ENCODE data around the gene NUP155. TPM values are rescaled to one million over a fixed set of nuclear protein-coding genes. Genes with fewer than 3 reads are reported as not detected.
"Not testable (repeated sequence)": the region's sequence is repeated elsewhere in the genome, so short reads cannot be mapped to it uniquely, and the experiment has no call there.

The NUP155 gene
- polyA plus RNA-seq (2013, experiment 1 of 2): 34.4 TPM
- polyA plus RNA-seq (2013, experiment 2 of 2): 33.3 TPM

DNA sequence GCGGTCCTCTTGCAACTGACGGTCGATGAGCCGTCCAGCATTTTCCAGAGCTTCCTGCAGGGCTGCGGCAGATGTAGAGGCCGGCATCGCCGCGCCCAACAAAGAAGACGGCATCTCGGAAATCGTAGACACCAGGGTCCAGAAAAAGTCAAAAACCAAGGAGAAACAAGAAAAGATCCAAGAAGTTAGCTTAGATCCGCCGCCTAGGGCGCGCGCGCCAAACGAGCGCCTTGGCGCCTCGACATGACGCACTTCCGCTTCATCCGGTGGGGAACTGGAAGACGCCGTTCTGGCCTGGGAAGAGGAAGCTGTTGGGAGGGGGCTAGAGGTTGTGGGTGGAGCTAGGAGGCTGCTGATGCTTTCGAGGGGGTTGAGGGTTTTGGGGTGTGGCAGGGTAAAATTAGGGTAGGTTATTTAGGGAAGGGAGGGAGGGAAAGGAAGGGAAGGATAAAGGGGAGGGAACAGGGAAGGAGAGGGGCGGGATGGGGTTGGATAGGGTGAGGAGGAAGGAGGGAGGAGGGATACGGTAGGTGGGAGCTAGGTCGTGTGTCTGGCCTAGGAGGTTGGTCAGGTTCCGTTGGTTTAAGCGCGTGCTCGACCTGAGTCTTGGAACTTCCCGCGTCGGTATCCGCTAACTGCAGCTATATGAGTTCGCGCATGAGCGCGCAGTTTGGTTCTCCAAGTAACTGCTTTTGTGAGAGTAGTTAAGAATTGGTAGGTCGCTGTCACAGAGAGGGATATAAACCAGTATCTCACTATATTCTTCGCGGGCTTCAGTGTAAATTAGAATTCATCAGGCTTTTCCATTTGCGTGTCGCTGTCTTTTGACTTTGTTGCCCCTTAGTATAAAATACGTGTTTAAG, at the start of gene NUP155:
TSS of gene NUP155 (minus strand) at position 243 of the 863 bp plus-strand sequence. CDS start at position 114, 129 bp downstream.
- Histone ChIP-seq H3K4me3 (ENCODE audit: low read length) (peak within 1 kb of the TSS; percentile 95), H3K79me2 (ENCODE audit: control insufficient read depth, insufficient read depth, low read length) (peaks cover 39% of the 10 kb centered on the region), H4K5ac (ENCODE audit: low read length) (peak within 1 kb of the TSS; percentile 91), H2BK5ac (ENCODE audit: low read length) (no peak within 1 kb of the TSS), H3K18ac (ENCODE audit: low read length) (peak within 1 kb of the TSS; percentile 69), H3K56ac (ENCODE audit: low read length) (peak within 1 kb of the TSS; percentile 95), H4K8ac (ENCODE audit: low read depth, low read length) (peak within 1 kb of the TSS; percentile 13), H3K9ac (ENCODE audit: low read length) (peak within 1 kb of the TSS; percentile 98), H3K36me3 (ENCODE audit: control insufficient read depth, insufficient read depth, low read length) (no peaks in the 10 kb centered on the region), H3K27ac (ENCODE audit: low read depth, low read length) (peak within 1 kb of the TSS; percentile 22), H3K4ac (ENCODE audit: low read depth, low read length) (no peak within 1 kb of the TSS), H2BK15ac (replicated peaks; ENCODE audit: low read depth) (no peak within 1 kb of the TSS), H3K27me3 (ENCODE audit: insufficient read depth, low read length, poor library complexity) (no peaks in the 10 kb centered on the region), H3K4me1 (ENCODE audit: control insufficient read depth, low read depth, low read length) (no peaks in the 10 kb centered on the region), H3K4me2 (ENCODE audit: low read length) (peak within 1 kb of the TSS; percentile 93), H2BK120ac (ENCODE audit: low read depth, low read length) (peak within 1 kb of the TSS; percentile 61), H2AK5ac (ENCODE audit: low read length) (no peak within 1 kb of the TSS), H3K79me1 (ENCODE audit: low read length) (no peaks in the 10 kb centered on the region), H3K23ac (ENCODE audit: low read length) (no peak within 1 kb of the TSS)
- DNase-seq: peak; percentile 99
- WGBS (ENCODE audit: extremely low coverage, insufficient coverage, low lambda C conversion rate): 100% methylated on average over 1 of the region's 49 CpGs

DNA sequence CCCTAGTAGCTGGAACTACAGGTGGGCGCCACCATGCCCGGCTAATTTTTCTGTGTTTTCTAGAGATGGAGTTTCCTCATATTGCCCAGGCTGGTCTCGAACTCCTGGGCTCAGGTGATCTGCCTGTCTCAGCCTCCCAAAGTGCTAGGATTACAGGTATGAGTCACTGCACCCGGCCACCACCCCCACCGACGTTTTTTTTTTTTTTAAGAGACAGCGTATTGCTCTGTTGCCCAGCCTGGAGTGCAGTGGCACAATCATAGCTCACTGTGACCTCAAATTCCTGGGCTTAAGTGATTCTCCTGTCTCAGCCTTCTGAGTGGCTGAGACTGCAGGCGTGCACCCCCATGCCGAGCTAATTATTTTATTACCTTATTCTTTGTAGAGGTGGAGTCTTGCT, 46.4 kb upstream of the NUP155 start:
- Histone ChIP-seq H3K4me1 (ENCODE audit: control insufficient read depth, low read depth, low read length) (no peaks in the 10 kb centered on the region), H3K4ac (ENCODE audit: low read depth, low read length) (no peak overlapping the region), H4K5ac (ENCODE audit: low read length) (no peak overlapping the region), H3K36me3 (ENCODE audit: control insufficient read depth, insufficient read depth, low read length) (no peaks in the 10 kb centered on the region), H3K79me2 (ENCODE audit: control insufficient read depth, insufficient read depth, low read length) (no peaks in the 10 kb centered on the region), H3K79me1 (ENCODE audit: low read length) (no peaks in the 10 kb centered on the region), H3K4me2 (ENCODE audit: low read length) (no peak overlapping the region), H2BK15ac (replicated peaks; ENCODE audit: low read depth) (no peak overlapping the region), H3K56ac (ENCODE audit: low read length) (no peak overlapping the region), H2BK120ac (ENCODE audit: low read depth, low read length) (no peak overlapping the region), H2BK5ac (ENCODE audit: low read length) (no peak overlapping the region), H4K8ac (ENCODE audit: low read depth, low read length) (no peak overlapping the region), H3K27me3 (ENCODE audit: insufficient read depth, low read length, poor library complexity) (no peaks in the 10 kb centered on the region), H3K27ac (ENCODE audit: low read depth, low read length) (no peak overlapping the region), H3K4me3 (ENCODE audit: low read length) (no peak overlapping the region), H3K9ac (ENCODE audit: low read length) (no peak overlapping the region), H3K23ac (ENCODE audit: low read length) (no peak overlapping the region), H2AK5ac (ENCODE audit: low read length) (no peak overlapping the region), H3K18ac (ENCODE audit: low read length) (no peak overlapping the region)
- no peak for DNase-seq
- no CpG with 5 or more reads among the region's 9 CpGs for WGBS (ENCODE audit: extremely low coverage, insufficient coverage, low lambda C conversion rate)

DNA sequence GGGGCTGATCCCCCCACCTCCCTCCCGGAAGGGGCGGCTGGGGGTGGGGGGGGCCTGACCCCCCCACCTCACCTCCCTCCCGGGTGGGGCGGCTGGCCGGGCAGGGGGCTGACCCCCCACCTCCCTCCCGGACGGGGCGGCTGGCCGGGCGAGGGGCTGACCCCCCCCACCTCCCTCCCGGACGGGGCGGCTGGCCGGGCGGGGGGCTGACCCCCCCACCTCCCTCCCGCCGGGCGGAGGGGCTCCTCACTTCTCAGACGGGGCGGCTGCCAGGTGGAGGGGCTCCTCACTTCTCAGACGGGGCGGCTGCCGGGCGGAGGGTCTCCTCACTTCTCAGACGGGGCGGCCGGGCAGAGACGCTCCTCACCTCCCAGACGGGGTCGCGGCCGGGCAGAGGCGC, 44.5 kb upstream of the NUP155 start:
- H3K27ac ChIP-seq (ENCODE audit: low read depth, low read length); H3K56ac ChIP-seq (ENCODE audit: low read length); H2AK5ac ChIP-seq (ENCODE audit: low read length); H3K4me1 ChIP-seq (ENCODE audit: control insufficient read depth, low read depth, low read length); H2BK5ac ChIP-seq (ENCODE audit: low read length); H3K36me3 ChIP-seq (ENCODE audit: control insufficient read depth, insufficient read depth, low read length); H2BK15ac ChIP-seq (replicated peaks; ENCODE audit: low read depth); H3K79me2 ChIP-seq (ENCODE audit: control insufficient read depth, insufficient read depth, low read length); H3K9ac ChIP-seq (ENCODE audit: low read length); DNase-seq; H4K5ac ChIP-seq (ENCODE audit: low read length); H4K8ac ChIP-seq (ENCODE audit: low read depth, low read length); H3K4ac ChIP-seq (ENCODE audit: low read depth, low read length); H2BK120ac ChIP-seq (ENCODE audit: low read depth, low read length); H3K27me3 ChIP-seq (ENCODE audit: insufficient read depth, low read length, poor library complexity); H3K18ac ChIP-seq (ENCODE audit: low read length); H3K4me2 ChIP-seq (ENCODE audit: low read length); H3K23ac ChIP-seq (ENCODE audit: low read length); H3K4me3 ChIP-seq (ENCODE audit: low read length); H3K79me1 ChIP-seq (ENCODE audit: low read length): not testable (repeated sequence)
- no CpG with 5 or more reads among the region's 33 CpGs for WGBS (ENCODE audit: extremely low coverage, insufficient coverage, low lambda C conversion rate)

DNA sequence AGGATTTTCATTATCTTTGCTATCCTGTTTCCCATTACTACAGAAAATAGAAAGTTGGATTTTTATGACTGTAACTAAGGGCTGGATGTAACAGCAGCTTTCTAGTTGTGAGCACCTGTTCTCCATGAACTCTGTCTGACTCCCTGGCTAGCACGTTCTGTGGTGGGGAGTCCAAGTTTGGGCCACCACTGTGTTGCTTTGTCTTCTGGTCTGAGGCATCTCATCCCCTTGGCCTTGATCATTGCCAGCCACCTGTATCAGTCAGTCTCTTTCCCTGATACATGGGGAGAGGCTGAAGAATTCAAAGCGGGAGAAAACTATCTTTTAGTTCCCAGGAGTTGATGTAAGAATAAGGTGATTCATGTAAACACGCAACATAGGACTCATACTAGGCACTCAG, 41.6 kb upstream of the NUP155 start:
- Histone ChIP-seq H3K27me3 (ENCODE audit: insufficient read depth, low read length, poor library complexity) (no peaks in the 10 kb centered on the region), H2AK5ac (ENCODE audit: low read length) (no peak overlapping the region), H3K4me2 (ENCODE audit: low read length) (no peak overlapping the region), H3K36me3 (ENCODE audit: control insufficient read depth, insufficient read depth, low read length) (no peaks in the 10 kb centered on the region), H3K23ac (ENCODE audit: low read length) (no peak overlapping the region), H3K79me1 (ENCODE audit: low read length) (no peaks in the 10 kb centered on the region), H2BK120ac (ENCODE audit: low read depth, low read length) (no peak overlapping the region), H3K4me3 (ENCODE audit: low read length) (no peak overlapping the region), H4K8ac (ENCODE audit: low read depth, low read length) (no peak overlapping the region), H3K4me1 (ENCODE audit: control insufficient read depth, low read depth, low read length) (no peaks in the 10 kb centered on the region), H4K5ac (ENCODE audit: low read length) (no peak overlapping the region), H2BK15ac (replicated peaks; ENCODE audit: low read depth) (no peak overlapping the region), H3K18ac (ENCODE audit: low read length) (no peak overlapping the region), H3K79me2 (ENCODE audit: control insufficient read depth, insufficient read depth, low read length) (no peaks in the 10 kb centered on the region), H3K56ac (ENCODE audit: low read length) (no peak overlapping the region), H3K4ac (ENCODE audit: low read depth, low read length) (no peak overlapping the region), H2BK5ac (ENCODE audit: low read length) (no peak overlapping the region), H3K27ac (ENCODE audit: low read depth, low read length) (no peak overlapping the region), H3K9ac (ENCODE audit: low read length) (no peak overlapping the region)
- DNase-seq: no peak
- no CpG with 5 or more reads among the region's 3 CpGs for WGBS (ENCODE audit: extremely low coverage, insufficient coverage, low lambda C conversion rate)

DNA sequence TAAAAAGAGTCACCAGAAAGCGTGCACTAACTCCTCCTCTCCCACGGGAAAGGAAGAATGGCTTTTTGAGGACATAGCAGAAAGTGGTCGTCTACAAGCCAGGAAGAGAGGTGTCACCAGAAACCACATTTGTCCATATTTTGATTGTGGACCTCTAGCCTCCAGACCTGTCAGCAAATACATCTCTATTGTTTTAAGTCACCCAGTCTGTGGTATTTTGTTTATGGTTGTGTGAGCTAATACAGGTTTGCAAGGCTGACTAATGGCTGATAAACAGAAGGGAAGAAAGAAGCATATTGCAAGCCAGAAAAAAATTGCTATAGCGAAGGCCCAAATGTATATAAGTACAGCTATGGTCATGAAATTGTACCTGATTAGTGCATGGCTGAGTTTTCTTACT, 29.6 kb upstream of the NUP155 start:
- Histone ChIP-seq H3K4me1 (ENCODE audit: control insufficient read depth, low read depth, low read length) (no peaks in the 10 kb centered on the region), H3K56ac (ENCODE audit: low read length) (no peak overlapping the region), H4K8ac (ENCODE audit: low read depth, low read length) (no peak overlapping the region), H3K4me2 (ENCODE audit: low read length) (no peak overlapping the region), H4K5ac (ENCODE audit: low read length) (no peak overlapping the region), H3K18ac (ENCODE audit: low read length) (no peak overlapping the region), H2BK5ac (ENCODE audit: low read length) (no peak overlapping the region), H3K79me2 (ENCODE audit: control insufficient read depth, insufficient read depth, low read length) (no peaks in the 10 kb centered on the region), H3K4ac (ENCODE audit: low read depth, low read length) (no peak overlapping the region), H2BK15ac (replicated peaks; ENCODE audit: low read depth) (no peak overlapping the region), H3K9ac (ENCODE audit: low read length) (no peak overlapping the region), H3K79me1 (ENCODE audit: low read length) (no peaks in the 10 kb centered on the region), H3K36me3 (ENCODE audit: control insufficient read depth, insufficient read depth, low read length) (no peaks in the 10 kb centered on the region), H2BK120ac (ENCODE audit: low read depth, low read length) (no peak overlapping the region), H3K27ac (ENCODE audit: low read depth, low read length) (no peak overlapping the region), H3K4me3 (ENCODE audit: low read length) (no peak overlapping the region), H2AK5ac (ENCODE audit: low read length) (no peak overlapping the region), H3K27me3 (ENCODE audit: insufficient read depth, low read length, poor library complexity) (no peaks in the 10 kb centered on the region), H3K23ac (ENCODE audit: low read length) (no peak overlapping the region)
- no CpG with 5 or more reads among the region's 4 CpGs for WGBS (ENCODE audit: extremely low coverage, insufficient coverage, low lambda C conversion rate)
- DNase-seq: no peak
